Coronary artery (tissue), 2 donors: ENCODE results near the gene OSBPL3.
"Not testable (repeated sequence)": the region's sequence is repeated elsewhere in the genome, so short reads cannot be mapped to it uniquely, and the experiment has no call there.

Source experiments
- DNase-seq: peaks from one replicate; pipeline ENCODE4 v3.0.0-alpha.2; 2017; ENCODE audit warnings: low spot score
- H3K27ac ChIP-seq, 2 donors: fragments of 200-600 bp; sonication (generic); one replicate each; pipeline ENCODE4 v1.5.1; 2016 to 2019
- H3K4me3 ChIP-seq: fragments of 200-600 bp; sonication (generic); 2 replicates; pipeline ENCODE4 v1.5.1; 2016; ENCODE audit warnings: mild to moderate bottlenecking, moderate library complexity
- TF ChIP-seq, protein P1 (sequence below): fragments of 200-600 bp; sonication (generic); IDR thresholded peaks from one replicate; pipeline ENCODE4 v1.5.1; 2019; ENCODE audit warnings: antibody characterized with exemption

The OSBPL3 gene

DNA sequence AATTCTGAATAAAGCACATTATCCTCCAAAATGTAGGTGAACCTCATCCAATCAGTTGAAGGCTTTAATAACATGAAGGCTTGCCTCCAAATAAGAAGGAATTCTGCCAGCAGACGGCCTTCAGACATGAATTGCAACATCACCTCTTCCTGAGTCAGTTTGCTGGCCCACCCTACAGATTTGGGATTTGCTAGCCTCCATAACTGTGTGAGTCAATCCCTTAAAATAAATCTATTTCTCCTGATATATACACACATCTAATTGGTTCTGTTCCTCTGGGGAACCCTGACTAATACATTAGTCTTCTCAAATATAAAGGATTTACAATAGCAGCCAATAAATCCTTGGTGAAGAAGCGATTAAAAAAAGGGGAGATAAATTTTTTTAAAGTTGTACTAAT is 34.8 kb upstream of the OSBPL3 start:
- no peak for DNase-seq

DNA sequence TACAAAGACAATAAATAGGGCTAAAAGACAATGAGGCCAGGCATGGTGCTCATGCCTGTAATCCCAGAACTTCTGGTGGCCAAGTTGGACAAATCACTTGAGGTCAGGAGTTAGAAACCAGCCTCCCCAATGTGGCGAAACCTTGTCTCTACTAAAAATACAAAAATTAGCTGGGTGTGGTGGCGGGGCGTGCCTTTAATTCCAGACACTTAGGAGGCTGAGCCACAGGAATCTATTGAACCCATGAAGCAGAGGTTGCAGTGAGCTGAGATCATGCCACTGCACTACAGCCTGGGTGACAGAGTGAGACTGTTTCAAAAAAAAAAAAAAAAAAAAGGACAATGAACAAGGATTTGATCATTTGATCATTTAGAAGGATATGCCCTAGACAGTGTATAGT is 32.7 kb upstream of the OSBPL3 start:
- not testable (repeated sequence) for H3K27ac ChIP-seq, DNase-seq, H3K4me3 ChIP-seq

More for the DNA sequence above, 34.8 kb upstream of the OSBPL3 start:
- Histone ChIP-seq H3K4me3 (no peak overlapping the region), H3K27ac (no peak overlapping the region)
- TF ChIP-seq, protein P1, sequence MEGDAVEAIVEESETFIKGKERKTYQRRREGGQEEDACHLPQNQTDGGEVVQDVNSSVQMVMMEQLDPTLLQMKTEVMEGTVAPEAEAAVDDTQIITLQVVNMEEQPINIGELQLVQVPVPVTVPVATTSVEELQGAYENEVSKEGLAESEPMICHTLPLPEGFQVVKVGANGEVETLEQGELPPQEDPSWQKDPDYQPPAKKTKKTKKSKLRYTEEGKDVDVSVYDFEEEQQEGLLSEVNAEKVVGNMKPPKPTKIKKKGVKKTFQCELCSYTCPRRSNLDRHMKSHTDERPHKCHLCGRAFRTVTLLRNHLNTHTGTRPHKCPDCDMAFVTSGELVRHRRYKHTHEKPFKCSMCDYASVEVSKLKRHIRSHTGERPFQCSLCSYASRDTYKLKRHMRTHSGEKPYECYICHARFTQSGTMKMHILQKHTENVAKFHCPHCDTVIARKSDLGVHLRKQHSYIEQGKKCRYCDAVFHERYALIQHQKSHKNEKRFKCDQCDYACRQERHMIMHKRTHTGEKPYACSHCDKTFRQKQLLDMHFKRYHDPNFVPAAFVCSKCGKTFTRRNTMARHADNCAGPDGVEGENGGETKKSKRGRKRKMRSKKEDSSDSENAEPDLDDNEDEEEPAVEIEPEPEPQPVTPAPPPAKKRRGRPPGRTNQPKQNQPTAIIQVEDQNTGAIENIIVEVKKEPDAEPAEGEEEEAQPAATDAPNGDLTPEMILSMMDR: no peak

DNA sequence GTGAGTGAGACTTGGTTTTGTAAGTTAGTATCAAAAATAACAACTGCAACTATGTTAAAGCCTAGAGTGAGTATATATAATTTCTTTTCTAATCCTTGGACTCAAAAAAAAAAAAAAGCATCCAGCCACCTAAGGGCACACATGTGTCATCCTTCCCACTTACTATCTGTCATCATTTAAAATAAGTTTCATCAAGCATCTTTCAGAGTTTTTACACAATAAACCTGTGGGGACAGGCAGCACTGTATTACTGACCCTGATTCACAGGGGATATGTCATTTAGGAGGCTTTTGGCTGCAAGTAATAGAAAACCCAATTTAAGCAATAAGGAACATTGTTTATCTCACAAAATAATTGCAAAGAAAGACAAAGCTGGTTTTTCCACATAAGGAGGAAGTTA is 32.3 kb upstream of the OSBPL3 start:
- TF ChIP-seq, protein P1: no peak
- Histone ChIP-seq H3K27ac (no peak overlapping the region), H3K4me3 (no peak overlapping the region)
- no peak for DNase-seq

DNA sequence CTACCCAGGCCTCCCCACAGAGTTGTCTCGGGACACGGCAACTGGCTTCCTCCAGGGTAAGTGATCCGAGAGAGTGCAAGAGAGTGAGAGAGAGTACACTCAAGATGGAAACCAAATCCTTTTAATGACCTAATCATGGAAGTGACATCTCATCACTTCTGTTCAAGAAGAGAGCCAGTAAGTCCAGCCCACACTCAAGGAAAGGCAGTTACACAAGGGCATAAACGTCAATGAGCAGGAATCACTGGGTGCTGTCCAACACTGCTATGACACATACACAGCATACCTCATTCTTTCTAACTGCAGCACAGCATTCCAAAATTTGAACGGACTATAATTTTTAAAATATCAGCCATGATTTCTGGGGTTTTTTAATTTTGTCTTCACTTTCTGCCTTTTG is 29.3 kb upstream of the OSBPL3 start:
- no peak for DNase-seq
- TF ChIP-seq, protein P1: no peak
- H3K27ac ChIP-seq: no peak overlapping the region

DNA sequence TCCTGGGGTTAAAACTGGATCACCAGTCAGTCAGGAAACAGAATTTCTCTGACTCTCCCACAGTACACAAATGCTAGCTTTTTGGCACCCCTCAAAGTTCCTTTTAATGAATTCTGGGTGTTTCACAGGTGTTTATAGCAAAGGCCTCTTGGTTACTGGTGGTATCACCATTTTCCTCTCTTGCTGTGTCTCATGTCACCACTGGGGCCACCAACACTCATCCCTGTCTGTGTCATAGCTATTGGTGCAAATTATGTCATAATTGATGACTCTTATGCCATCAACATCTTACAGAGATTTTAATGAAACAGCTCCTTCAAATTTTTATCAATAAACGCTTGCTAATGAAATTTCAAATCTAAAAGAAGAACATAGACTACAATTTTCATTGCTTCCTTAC is 27.7 kb upstream of the OSBPL3 start:
- Histone ChIP-seq H3K4me3 (no peak overlapping the region), H3K27ac (no peak overlapping the region)
- TF ChIP-seq, protein P1: no peak
- no peak for DNase-seq

More for the DNA sequence above, 29.3 kb upstream of the OSBPL3 start:
- no peak overlapping the region for H3K4me3 ChIP-seq

DNA sequence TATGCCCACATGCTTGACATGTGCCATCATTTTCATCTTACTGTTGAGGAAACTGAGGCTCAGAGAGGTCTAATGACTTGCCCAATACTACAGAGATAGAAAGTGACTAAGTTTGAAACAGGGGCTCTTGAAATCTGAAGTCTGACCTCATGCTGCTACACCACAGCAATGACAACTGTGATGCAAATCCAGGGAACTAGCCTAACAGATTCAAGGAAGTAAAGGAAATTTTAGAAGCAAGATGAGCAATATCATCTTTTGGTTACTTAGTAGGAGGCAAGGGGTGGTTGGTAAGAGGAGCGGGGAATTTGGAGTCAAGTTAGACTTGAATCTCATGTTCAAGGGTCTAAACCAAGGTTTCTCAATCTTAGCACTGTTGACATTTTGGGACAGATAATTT is 26.3 kb upstream of the OSBPL3 start:
- TF ChIP-seq, protein P1: no peak
- no peak overlapping the region for H3K27ac ChIP-seq
- no peak for DNase-seq
- no peak overlapping the region for H3K4me3 ChIP-seq

DNA sequence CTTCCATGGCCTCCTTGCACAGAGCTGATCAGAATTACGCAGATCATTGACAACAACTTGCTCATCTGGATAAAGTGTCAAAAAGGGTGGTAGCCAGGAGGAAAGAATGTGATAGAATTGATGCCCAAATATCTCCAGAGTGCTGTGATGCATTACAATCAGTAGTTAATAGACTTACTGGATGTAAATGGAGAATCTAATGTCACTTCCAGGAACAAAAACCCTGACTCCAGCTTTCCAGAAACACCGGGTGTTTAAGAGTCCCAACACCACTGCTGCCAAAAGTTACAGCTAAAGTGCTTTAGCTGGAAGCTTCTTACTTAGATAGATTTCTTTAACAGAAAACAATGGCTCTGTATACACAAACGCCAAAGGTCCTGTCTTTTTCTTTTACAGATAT is 25.7 kb upstream of the OSBPL3 start:
- Histone ChIP-seq H3K4me3 (no peak overlapping the region), H3K27ac (no peak overlapping the region)
- no peak for DNase-seq
- TF ChIP-seq, protein P1: no peak

DNA sequence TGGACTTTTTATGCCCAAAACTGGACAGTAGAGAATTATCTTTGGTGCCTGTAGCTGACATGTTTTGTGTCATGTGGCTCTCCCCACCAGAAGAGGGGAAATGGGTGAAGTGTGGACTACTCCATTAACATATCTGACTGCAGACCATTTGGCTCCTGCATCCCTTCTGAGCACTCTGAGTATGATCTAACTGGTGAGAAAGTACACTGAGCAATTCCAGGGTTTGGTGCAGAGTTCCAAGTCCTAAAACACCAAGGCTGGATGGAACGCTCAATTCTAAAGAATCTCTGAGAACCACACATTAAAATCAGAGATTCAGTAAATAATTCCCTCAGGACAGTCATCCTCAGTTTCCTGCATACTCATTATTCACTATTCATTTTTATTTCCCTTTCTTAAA is 22.8 kb upstream of the OSBPL3 start:
- TF ChIP-seq, protein P1: no peak
- Histone ChIP-seq H3K4me3 (no peak overlapping the region), H3K27ac (no peak overlapping the region)
- no peak for DNase-seq
